ENCODE measurements around the gene ZFYVE28. TPM values are rescaled to one million over a fixed set of nuclear protein-coding genes. Genes with fewer than 3 reads are reported as not detected.

The ZFYVE28 gene
- total RNA-seq, 1 donor from 2014 or later: 3.6 TPM

GRCh38 chr4:2423066-2423465 lies 4.6 kb upstream of the ZFYVE28 start:
- H3K4me3 Mint-ChIP-seq: no peak overlapping the region
- no peak overlapping the region for H3K27ac Mint-ChIP-seq
- no peaks in the 10 kb centered on the region for H3K36me3 Mint-ChIP-seq
- TF ChIP-seq, protein P1, sequence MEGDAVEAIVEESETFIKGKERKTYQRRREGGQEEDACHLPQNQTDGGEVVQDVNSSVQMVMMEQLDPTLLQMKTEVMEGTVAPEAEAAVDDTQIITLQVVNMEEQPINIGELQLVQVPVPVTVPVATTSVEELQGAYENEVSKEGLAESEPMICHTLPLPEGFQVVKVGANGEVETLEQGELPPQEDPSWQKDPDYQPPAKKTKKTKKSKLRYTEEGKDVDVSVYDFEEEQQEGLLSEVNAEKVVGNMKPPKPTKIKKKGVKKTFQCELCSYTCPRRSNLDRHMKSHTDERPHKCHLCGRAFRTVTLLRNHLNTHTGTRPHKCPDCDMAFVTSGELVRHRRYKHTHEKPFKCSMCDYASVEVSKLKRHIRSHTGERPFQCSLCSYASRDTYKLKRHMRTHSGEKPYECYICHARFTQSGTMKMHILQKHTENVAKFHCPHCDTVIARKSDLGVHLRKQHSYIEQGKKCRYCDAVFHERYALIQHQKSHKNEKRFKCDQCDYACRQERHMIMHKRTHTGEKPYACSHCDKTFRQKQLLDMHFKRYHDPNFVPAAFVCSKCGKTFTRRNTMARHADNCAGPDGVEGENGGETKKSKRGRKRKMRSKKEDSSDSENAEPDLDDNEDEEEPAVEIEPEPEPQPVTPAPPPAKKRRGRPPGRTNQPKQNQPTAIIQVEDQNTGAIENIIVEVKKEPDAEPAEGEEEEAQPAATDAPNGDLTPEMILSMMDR (conservative IDR thresholded peaks at IDR 0.05): no peak
- H3K4me1 Mint-ChIP-seq (ENCODE audit: unreplicated experiment): peaks cover 8% of the 10 kb centered on the region
- no peaks in the 10 kb centered on the region for H3K9me3 Mint-ChIP-seq
- peaks cover 46% of the 10 kb centered on the region for H3K27me3 Mint-ChIP-seq
- DNase-seq (ENCODE audit: extremely low spot score, unreplicated experiment): no peak

DNA sequence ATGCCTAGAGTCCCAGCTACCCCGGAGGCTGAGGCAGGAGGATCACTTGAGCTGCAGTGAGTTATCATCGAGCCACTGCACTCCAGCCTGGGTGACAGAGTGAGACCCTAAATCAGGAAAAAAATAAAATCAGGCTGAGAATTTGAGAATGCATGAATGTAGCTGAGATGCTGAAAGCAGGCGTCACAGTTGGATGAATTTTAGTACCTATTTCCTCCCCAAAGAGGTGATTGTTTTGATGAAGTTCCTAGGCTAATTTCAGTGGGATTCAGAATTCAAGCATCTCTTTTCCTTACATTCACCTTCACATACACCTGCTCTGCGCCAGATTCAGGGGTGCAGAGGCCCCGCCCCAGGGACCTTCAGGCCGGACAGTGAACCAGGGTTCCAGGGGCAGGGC lies 3.5 kb upstream of the ZFYVE28 start:
- TF ChIP-seq, protein P1 (conservative IDR thresholded peaks at IDR 0.05): no peak
- no peak overlapping the region for H3K4me3 Mint-ChIP-seq
- no peak for DNase-seq (ENCODE audit: extremely low spot score, unreplicated experiment)
- H3K27ac Mint-ChIP-seq: no peak overlapping the region
- no peaks in the 10 kb centered on the region for H3K36me3 Mint-ChIP-seq
- no peaks in the 10 kb centered on the region for H3K9me3 Mint-ChIP-seq
- peaks cover 8% of the 10 kb centered on the region for H3K4me1 Mint-ChIP-seq (ENCODE audit: unreplicated experiment)
- H3K27me3 Mint-ChIP-seq: peaks cover 53% of the 10 kb centered on the region

DNA sequence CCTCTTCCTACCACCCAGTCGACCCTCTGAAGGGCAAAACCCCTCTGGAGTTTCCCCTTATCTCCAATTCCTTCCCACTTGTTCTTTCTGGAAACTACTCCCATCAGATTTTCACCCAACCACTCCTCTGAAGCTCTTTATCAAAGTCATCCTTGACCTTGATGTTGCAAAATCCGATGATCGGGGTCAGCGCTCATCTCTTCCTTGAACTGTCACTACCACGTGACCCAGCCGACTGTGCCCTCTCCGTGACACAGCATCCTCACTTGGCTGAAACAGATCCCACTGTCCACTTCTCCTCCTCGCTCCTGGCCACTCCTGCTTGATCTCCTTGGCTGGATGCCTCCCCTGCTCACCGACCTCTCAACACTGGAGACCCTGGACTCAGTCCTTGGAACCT lies 1.4 kb upstream of the ZFYVE28 start:
- H3K27me3 Mint-ChIP-seq: peaks cover 70% of the 10 kb centered on the region
- TF ChIP-seq, protein P1 (conservative IDR thresholded peaks at IDR 0.05): no peak
- peak overlapping the region; percentile 87 for H3K4me3 Mint-ChIP-seq
- H3K4me1 Mint-ChIP-seq (ENCODE audit: unreplicated experiment): peaks cover 14% of the 10 kb centered on the region
- no peaks in the 10 kb centered on the region for H3K36me3 Mint-ChIP-seq
- no peak overlapping the region for H3K27ac Mint-ChIP-seq
- H3K9me3 Mint-ChIP-seq: no peaks in the 10 kb centered on the region
- DNase-seq (ENCODE audit: extremely low spot score, unreplicated experiment): no peak

- H3K4me3 Mint-ChIP-seq: peak within 1 kb of the TSS; percentile 89
- H3K4me1 Mint-ChIP-seq (ENCODE audit: unreplicated experiment): peaks cover 14% of the 10 kb centered on the region
- peak within 1 kb of the TSS; percentile 77 for H3K27ac Mint-ChIP-seq
- peaks cover 78% of the 10 kb centered on the region for H3K27me3 Mint-ChIP-seq
- DNase-seq (ENCODE audit: extremely low spot score, unreplicated experiment): peak; percentile 97
- no peaks in the 10 kb centered on the region for H3K9me3 Mint-ChIP-seq
- no peaks in the 10 kb centered on the region for H3K36me3 Mint-ChIP-seq
- TF ChIP-seq, protein P1 (conservative IDR thresholded peaks at IDR 0.05): peak; percentile 30
Observed at GRCh38 chr4:2418650-2419571, 466 bp upstream of the ZFYVE28 start, which contains the start of gene CFAP99. CFAP99 (plus strand) TSS chr4:2418955.

- TF ChIP-seq, protein P1 (conservative IDR thresholded peaks at IDR 0.05): no peak
- Mint-ChIP-seq H3K27ac (no peak overlapping the region), H3K27me3 (peaks cover 89% of the 10 kb centered on the region), H3K9me3 (no peaks in the 10 kb centered on the region), H3K36me3 (no peaks in the 10 kb centered on the region), H3K4me1 (ENCODE audit: unreplicated experiment) (peaks cover 25% of the 10 kb centered on the region), H3K4me3 (peak overlapping the region; percentile 89)
- DNase-seq (ENCODE audit: extremely low spot score, unreplicated experiment): peak; percentile 68
Observed at GRCh38 chr4:2417226-2417764, 1.1 kb downstream of the ZFYVE28 start.
